HCEC 1CT (cell line): ENCODE measurements around the gene NCEH1.
"Not testable (repeated sequence)": the region's sequence is repeated elsewhere in the genome, so short reads cannot be mapped to it uniquely, and the experiment has no call there.

Experiments used
- DNase-seq: peaks from one replicate; pipeline ENCODE4 v3.0.0-alpha.2; 2017

Gene NCEH1

DNA sequence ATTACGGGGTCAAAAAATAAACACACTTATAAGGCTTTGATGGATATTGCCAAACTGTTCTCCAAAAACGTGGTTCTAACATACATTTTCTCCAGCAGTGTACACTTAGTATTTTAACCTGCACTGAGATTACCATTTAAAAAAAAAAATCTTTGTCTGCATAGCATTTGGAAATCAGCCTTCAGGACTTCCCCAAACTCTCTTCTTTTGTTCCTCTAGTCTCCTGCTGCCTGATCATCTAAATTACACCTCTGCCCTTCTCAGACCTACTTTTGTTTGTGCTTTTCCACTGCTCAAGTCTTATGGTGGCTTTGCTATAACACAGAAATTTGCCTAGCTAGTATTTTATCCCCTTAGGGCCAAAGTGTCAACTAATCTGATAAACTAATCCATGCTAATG is 3.8 kb downstream of the NCEH1 start:
- no peak for DNase-seq

DNA sequence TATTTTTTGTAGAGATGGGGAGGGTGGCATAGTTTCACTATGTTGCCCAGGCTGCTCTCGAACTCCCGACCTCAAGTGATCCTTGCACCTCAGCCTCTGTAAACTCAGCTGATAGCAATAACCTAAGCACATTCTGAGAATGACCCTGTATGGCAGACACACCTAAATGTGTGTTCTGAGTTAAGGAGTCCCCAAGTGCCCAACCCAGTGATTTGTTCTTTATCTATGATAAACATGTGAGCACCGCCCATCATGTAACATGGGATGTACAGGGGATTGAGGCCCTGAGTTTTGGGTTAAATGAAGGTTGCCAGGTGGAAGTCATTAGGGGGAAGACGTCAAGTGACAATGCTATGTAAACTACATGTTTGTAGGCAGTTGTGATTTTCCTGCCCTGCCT is 5.7 kb downstream of the NCEH1 start:
- no peak for DNase-seq

DNA sequence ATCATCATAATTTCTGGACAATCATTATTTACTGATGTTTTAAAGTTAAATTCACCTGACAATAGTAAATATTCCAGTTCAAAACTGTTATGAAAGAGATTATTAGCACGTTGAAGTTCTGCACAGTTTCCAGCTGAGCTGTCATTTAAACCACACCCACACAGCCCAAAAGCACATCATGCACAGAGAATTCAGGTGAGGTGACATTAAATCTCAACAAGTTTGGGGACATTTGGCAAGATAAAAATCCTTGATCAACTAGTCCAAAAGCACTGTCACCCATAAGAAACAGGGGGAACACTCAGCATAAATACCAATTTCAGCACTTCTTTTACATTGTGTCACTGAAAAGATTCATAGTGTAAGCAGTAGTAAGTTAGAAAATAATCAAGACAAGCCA is 6.9 kb downstream of the NCEH1 start:
- DNase-seq: no peak

DNA sequence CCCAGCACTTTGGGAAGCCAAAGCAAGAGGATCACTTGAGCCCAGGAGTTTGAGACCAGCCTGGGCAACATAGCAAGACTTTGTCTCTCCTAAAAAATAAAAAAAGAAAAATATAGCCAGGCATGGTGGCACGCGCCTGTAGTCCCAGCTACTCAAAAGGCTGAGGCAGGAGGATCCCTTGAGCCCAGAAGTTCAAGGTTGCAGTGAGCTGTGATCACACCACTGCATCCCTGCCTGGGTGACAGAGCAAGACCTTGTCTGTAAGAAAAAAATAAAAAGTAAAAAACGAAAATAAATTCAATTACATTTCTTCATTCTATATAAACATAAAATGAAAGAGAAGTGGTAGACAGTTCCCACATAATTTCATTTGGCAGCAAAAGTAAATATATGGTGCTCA is 8.1 kb downstream of the NCEH1 start:
- not testable (repeated sequence) for DNase-seq

DNA sequence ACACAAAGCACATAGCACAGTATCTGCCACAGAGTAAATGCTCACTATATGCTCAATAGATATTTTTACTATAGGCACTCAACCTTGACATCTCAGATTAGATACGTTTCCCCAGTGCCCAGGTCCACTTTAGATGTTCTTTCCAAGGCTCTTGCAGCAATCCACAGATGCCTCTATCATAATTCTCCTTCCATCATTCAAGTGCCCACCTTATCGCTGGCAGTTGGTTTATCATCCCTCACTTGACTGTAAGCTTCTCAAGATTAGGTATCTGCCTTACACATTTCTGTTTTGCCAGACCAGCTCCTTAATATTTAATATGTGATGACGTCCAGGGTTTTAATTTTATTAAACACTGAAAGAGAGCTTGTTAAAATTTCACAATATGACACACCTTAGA is 8.6 kb downstream of the NCEH1 start:
- DNase-seq: no peak

DNA sequence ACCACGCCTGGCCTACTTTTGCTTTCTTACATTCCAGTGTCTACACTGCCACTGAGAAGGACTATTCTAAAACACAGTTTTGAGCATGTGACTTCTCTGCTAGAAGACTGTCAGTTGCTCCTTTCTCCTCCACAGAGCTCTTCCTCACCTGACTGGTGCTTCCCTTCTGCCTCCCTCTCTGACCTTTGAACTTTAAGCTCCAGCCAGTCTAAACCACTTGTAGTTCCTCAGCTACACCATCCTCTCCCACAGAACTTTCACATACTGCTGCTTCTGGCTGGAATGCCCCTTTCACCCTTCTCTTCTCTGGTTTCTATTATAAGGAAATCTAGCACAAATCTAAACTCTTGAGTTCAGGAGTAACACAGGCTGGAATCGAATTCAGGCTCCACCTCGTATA is 9.1 kb downstream of the NCEH1 start:
- no peak for DNase-seq

DNA sequence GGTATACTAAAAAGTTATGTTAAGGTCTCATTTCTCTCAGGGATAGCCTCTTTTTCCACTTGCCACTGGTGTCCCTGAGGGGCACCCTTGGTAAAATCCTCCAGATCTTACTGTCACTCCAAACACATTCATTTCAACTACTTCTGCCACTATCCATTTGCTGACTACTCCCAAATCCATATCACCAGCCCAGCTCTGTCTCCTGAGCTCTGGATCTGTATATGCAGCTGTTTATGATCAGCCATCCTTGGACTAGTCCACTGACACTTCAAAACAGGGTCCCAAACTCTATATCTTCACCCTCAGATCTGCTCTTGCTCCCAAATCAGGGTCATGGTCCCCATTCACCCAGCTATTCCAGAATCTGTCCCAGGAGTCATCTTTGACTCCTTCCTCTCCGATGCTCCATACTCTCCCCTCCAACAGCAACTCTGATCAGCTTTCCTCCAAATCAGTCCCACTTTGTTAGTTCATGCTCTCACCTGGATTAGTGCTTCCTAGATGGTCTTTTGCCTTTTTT is 9.9 kb downstream of the NCEH1 start:
- no peak for DNase-seq

DNA sequence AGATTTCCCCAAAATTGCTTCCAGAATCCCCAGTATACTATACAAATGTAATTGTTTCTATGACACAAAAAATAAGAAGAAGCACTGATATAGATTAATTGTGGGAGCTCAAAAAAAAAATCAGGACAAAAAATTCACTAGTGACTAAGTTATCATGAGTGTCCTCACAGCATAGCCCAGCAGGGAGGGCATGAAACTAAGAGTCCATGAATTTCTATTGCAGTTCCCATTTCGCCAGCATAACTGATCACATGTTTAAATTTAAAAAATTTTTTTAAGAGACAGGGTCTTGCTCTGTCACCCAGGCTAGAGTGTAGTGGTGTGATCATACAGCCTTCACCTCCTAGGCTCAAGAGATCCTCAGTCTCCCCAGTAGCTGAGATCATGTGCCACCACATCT is 10.6 kb downstream of the NCEH1 start:
- DNase-seq: no peak

DNA sequence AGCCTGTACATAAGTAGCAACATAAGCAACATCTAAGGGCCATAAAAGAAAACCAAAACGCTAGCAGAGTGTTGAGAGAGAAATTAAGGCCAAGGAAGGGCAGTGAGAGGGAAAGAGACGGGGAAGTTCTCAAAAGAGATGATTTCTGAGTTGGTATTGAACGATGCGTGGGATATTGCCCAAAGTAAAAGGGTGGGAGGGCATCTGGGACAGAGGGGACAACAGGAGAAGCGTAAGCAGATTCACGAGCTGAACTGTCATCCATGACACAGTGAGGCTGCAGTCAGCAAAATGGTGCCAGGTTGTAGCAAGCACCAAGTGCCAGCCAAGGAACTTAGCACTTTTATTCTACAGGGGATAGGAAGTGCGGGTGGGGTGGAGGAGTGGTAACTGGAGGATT is 11.8 kb downstream of the NCEH1 start:
- DNase-seq: no peak

DNA sequence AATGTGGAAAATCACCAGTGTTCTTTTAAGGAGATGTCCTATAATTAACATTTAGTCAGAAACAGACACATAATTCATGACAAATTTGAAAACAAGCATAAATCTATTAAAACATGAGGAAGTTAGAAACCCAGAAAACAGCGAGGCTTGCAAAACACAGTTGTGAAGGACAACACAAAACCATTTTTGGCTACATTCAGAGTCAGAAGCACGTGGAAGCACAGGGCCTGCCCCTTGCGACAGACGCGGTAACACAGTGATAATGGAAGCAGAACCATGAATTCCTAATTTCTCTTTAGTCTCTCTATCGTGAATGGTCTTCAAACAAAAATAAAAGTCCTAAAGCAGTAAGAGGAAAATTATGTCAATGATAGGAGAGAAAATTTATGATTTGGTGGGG is 12.2 kb downstream of the NCEH1 start:
- DNase-seq: no peak

DNA sequence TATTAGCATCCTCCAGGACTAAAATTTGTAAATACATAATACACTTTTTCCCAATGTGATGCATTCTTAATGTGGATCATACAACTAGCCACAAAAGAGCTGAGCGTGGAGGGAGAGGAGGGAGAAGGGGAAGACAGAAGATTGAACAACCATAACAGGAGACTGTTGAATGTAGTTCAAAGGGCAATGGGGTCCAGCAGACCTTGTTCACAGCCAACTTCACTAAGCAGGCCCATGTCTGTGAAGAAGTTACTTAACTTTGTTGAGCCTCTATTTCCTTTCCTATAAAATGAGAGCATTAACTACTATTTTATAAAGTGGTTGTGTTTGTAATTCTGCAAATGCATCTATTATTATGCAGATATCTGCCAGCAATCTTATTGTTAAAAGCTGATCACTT is 13.3 kb downstream of the NCEH1 start:
- no peak for DNase-seq

DNA sequence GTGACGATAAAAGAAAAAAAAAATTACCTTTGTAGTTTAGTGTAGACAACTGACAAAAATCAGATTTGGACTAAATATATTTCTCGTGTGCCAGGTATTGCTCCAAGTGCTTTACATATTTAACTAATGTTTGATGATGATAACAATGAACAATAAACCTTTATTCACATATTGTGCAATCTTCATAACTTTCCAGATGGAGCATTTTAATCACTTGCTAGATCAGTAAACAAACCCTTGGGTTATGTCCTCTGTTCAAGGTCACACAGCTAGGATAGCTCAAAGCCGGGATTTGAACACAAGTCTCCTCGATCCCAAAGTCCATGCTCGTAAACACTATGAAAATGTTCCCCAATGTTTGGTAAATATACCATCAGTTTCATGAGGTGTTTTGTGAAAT is 14.5 kb downstream of the NCEH1 start:
- DNase-seq: no peak

DNA sequence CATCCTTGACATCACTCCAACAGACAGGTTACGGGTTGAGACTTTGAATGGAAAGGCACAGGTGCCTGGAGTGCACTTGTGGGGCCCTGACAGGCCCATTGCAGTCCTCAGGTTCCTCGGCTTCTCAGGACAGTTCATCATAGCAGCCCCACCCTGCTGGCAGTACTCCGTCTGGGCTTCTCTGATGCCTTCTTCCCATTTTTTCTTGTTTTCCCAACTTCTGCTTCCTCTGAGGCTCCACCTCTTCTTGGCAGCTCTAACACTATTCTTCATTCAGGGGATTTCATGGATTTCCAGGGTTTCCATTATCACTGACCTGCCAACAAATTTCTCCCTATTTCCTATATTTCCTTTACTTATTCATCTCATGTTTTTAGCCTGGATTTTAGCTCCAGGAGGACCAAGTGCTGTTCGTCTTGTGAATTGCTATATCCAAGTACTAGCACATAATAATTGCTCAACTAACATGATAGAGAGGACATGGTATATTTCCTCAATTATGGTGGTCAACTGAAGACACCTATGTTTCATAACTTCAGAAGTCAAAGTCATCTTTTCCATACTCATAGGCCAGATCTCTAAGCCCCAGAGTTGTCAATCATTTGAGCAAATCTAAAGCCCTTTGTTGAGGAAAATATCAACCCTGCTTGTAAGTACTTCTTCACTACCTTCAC is 16.2 kb downstream of the NCEH1 start:
- DNase-seq: no peak

DNA sequence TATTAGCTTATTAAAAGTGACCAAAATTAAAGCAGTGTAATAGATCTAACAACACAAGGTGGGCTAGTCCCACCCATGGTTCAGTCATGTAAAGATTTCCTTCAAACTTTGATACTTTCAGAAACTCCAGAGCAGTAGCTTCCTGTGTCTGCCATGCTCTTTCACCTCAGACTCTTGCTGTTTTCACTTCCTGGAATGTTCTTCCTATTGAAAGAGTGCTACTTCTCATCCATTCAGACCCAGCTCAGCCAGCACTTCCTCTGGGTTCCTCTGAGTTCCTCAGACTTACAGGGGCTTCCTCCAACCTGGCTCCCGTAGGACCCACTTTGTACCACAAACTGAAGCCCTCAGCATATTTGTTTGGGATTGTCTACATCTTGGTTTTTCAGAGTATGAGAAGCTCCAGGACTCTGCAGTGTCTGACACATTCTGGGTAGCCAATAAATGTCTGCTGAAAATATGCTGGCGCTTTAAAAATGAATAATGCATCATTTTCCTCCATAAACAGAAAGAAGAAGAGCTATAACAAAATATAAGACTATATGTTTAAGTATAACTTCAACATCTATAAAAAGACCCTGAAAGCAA is 18.0 kb downstream of the NCEH1 start:
- DNase-seq: no peak

DNA sequence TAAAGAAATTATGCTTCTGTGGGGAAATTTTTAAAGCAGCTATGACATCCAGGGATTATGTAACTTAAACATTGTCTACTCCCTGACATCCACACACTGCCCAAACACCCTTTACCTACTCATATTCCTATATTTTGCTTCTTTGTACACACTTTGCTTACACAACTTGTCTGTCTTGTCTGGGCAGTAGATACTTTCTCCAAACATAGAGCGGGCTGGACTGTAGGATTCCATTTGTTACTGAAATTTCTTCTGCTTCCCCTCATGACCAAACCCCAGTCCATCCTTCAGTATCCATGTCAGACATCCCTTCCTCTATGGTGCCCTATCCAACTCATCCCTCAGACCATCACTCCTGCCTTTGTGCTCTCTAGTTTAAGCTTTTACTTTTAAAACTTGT is 19.9 kb downstream of the NCEH1 start:
- DNase-seq: no peak

DNA sequence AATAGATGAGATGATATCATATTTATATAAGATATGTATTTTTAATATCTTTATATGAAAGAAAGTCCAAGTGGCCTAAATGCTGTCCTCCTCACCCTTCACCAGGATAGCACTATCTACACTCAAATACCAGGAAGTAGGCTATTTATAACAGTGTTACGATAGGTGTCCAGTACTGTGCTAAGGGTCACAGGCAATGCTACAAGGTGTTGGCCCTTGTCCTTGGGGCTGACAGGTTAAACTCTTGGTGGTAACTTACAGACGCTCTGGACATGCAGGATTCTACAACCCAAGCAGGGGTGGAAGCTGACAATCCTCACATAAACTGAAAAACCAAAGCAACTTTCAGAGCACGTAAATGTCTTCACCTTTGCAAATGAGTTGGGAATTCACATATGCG is 22.3 kb downstream of the NCEH1 start:
- no peak for DNase-seq

DNA sequence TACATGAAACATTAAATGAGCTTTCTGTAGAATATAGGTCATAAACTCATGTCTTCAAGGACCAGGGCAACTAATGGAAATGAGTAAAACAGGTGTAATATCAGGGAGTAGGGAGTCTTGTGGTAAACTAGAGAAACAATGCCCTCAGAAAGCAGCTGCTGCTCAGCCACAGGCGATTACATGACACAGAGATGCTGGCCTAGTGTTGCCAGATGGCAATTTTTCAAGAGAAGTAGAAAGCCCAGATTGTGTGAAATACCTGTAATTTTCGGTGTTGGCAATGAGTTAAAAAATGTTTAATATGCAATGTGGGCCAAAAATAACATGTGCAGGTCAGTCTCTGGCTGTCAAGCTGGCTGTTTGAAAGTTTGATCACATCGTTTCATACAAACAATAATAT is 23.4 kb downstream of the NCEH1 start:
- DNase-seq: no peak

DNA sequence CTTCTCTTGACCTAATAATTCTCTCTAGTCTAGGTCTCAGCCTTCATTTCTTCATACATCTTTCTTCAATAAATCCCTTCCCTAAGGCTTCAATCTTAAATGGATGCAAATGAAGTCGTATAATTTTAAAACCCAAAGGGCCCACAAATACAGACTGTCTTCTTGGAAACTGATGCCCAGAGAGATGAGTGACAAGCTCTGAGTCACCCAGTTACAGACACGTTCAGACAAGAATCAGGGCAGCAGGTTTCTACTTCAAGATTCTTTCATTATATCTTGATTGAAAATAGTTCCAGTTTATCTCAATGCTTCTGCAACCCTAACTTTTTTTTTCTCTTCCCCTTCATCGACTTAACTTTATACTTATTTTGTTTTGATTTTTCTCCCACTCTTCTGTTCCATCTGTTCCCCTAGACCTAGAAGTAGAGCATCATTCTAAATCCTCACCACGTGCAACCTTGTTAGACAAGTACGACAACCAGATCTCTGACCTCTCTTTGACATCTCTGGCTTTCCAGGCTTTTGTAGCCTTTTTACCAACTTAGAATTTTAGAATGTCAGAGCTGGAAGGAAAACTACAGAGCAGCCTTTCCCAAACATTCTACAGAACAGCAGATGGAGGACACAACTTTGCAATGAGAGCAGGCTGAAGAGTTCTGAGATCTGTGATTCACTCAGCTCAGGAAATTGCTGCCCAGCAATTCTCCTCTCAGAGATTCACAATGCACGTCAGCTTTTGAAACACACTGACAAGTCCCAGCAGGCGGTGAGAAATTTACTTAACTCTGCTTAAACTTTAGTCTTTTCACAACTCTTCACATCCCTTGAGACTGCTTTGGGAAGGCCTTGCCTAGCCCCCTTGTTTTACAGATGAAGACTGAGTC is 25.3 kb downstream of the NCEH1 start:
- peak; percentile 54 for DNase-seq

DNA sequence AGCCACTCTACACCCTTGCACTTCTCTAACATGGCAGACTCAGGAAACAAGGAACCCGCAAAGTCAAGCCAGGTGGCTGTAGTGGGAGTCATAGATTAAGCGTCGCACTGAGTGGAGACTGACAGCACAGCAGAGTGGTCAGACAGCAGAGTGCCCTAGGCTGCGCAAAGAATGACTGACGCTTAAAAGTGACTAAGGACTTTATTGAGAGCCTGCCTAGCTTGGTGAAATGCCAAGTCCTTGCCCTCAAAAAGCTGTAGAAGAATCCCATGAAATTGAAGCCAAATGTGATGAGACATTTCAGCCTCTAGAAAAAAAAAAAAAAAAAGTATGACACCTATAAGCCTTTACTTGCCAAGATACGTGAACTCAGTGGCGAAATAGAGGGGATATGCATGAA is 30.2 kb downstream of the NCEH1 start:
- DNase-seq: no peak

DNA sequence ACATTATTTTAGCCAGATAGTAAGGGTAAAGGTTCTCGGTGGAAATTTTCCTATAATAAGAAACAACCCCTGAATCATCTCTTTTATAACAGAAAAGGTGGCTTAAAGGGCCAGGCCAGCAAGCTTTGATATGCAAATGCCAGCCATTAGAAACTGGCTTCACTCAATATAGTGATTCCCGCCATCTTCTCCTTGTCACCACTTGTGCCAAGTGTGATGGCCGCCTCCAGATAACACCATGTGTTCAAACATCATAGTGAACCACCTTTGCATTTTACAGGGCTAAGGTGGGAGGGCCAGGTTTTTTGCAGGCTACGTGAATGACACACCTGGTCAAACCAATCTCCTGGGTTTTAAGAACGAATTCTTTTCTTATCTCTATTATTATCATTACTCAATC is 31.3 kb downstream of the NCEH1 start:
- DNase-seq: no peak

DNA sequence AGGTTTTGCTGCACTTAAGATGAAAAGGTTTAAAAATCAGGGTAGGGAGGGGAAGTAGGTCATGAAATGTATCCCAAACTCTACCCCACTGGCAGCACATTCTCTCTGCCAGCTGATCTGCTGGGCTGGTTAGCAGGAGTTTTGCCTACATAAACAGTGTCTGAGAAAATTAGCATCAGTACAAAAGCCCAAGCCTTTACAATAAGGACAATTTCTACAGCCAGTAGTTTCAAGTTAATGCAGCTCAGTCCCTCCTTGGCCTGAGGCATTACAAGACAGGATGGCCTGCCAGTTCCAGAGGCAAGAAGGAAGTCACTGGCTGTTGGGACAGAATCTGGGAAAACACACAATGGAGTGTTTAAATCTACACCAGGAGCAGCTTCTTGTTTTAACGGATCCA is 32.8 kb downstream of the NCEH1 start:
- no peak for DNase-seq

DNA sequence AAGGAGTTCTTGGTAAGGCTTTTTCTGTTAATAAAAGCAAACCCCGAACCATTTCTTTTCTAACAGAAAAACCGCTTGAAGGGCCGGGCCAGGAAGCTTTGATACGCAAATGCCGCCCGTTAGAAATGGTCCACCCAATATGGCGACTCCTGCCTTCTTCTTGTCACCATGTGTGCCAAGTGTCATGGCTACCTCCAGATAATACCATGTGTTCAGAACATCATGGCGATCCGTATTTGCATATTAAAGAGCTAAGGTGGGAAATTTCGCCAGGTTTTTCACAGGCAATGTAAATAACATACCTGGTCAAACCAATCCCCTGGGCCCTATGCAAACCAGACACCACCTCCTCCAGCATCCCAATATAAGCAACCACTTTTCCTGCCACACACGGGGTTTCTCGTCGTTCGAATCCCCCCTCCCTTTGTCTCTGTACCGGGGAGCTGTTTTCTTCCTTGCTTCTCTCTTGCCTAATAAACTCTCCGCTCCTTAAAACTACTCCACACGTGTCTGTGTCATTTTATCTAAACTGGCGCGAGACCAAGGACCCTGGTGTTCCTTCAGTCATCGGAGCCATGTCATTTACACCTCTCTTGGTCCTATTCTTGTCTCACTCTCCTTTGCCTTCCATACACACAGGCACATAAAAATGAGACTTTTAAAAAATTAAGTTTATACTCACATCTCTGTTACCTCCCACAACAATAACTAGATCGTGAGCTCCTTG is 34.5 kb downstream of the NCEH1 start:
- no peak for DNase-seq

DNA sequence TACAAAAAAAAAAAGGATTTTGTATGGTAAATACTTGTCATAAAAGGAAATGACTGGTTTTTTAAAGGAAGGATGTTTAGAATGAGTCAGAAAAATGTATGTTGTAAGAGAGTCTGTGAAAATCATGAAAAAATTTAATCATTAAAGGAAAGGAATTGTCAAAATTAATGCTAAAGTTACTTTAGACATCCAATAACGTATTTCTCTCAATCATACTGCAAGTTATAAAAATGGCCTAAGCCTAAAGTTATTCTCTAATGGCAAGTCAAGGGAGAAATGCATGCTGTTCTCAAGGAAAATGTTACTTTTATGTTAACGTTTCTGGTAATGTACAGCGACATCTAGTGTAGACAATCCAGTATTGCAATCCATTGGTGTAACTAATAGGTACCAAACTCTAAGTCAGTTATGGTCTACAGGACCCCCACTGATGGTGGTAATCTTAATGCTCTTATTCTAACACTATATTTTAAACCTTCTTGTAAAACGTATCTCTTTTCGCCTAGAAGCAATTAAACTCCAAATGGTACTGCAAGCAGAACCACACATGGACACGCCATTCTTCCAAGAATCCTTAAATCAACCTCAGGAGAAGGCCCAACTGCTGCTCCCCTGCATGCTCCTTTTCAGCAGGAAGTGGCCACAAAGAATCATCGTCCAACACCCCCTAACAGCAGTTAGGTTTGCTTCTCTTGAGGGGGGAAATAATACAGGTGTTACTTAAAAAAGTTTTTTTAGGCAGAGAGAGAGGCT is 35.2 kb downstream of the NCEH1 start:
- peak; percentile 76 for DNase-seq
